ENCODE measurements around the gene ST6GALNAC2.

The ST6GALNAC2 gene

DNA sequence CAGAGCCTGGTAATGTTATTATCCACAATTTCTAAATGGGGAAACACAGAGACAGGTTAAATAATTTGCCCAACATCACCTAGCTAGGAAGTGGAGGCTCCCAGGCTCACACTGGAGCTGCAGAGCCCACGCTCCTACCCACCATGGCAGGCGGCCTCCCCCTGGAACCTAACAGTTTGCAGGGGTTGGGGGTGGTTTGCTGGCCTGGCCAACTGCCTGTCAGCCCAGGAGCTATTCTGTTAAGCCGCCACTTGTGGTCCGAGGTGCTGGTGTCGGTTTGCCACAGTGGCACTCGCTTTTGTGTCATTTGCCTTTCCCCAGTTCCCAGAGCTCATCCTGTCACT is 42.2 kb downstream of the ST6GALNAC2 start:
- no peak for DNase-seq (ENCODE audit: low read depth)
- TF ChIP-seq, protein P1, sequence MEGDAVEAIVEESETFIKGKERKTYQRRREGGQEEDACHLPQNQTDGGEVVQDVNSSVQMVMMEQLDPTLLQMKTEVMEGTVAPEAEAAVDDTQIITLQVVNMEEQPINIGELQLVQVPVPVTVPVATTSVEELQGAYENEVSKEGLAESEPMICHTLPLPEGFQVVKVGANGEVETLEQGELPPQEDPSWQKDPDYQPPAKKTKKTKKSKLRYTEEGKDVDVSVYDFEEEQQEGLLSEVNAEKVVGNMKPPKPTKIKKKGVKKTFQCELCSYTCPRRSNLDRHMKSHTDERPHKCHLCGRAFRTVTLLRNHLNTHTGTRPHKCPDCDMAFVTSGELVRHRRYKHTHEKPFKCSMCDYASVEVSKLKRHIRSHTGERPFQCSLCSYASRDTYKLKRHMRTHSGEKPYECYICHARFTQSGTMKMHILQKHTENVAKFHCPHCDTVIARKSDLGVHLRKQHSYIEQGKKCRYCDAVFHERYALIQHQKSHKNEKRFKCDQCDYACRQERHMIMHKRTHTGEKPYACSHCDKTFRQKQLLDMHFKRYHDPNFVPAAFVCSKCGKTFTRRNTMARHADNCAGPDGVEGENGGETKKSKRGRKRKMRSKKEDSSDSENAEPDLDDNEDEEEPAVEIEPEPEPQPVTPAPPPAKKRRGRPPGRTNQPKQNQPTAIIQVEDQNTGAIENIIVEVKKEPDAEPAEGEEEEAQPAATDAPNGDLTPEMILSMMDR (IDR thresholded peaks at IDR 0.05; ENCODE audit: control insufficient read depth, extremely low read depth, insufficient read depth): no peak
- no peak overlapping the region for H3K4me3 ChIP-seq (ENCODE audit: low read depth, low read length)

DNA sequence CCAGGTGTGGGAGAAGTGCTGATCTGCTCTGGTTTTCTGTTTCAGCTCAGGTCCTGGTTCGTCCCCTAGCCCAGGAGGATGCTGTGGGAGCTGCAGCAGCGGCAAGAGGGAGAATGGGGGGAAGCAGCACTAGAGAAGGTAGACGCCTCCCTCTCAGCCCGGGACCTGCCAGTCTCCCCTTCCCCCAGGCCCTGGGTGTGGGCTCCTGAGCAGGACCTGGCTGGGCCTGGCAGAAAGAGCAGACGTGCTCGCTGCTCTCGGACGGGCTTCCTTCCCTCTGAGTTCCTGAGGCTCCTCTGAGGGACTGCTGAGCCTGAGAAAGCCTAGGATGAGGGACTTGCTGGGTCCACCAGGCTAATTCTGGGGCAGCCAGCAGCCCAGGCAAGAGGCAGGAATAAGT is 42.7 kb downstream of the ST6GALNAC2 start:
- H3K4me3 ChIP-seq (ENCODE audit: low read depth, low read length): no peak overlapping the region
- DNase-seq (ENCODE audit: low read depth): no peak
- TF ChIP-seq, protein P1 (IDR thresholded peaks at IDR 0.05; ENCODE audit: control insufficient read depth, extremely low read depth, insufficient read depth): no peak

DNA sequence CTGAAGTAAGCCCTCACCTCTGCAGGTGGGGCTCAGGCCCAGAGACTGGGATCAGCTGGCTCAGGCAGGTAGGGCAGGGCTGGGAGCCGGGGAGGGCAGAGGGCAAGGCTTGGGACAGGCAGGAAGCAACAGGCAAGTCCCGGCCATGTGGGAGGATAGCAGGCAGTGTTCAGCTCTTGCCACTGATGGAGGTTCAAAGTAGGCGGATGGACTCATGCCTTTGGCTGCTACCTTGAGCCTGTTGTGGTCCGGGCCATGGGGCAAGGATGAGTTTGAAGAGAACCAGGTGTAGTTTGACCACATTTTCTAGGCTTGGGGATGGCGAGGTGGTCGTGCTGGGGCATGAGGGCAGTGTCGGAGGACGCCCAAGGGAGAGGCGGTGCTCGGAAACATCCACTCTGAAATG is 43.1 kb downstream of the ST6GALNAC2 start:
- H3K4me3 ChIP-seq (ENCODE audit: low read depth, low read length): no peak overlapping the region
- DNase-seq (ENCODE audit: low read depth): no peak
- TF ChIP-seq, protein P1 (IDR thresholded peaks at IDR 0.05; ENCODE audit: control insufficient read depth, extremely low read depth, insufficient read depth): no peak

DNA sequence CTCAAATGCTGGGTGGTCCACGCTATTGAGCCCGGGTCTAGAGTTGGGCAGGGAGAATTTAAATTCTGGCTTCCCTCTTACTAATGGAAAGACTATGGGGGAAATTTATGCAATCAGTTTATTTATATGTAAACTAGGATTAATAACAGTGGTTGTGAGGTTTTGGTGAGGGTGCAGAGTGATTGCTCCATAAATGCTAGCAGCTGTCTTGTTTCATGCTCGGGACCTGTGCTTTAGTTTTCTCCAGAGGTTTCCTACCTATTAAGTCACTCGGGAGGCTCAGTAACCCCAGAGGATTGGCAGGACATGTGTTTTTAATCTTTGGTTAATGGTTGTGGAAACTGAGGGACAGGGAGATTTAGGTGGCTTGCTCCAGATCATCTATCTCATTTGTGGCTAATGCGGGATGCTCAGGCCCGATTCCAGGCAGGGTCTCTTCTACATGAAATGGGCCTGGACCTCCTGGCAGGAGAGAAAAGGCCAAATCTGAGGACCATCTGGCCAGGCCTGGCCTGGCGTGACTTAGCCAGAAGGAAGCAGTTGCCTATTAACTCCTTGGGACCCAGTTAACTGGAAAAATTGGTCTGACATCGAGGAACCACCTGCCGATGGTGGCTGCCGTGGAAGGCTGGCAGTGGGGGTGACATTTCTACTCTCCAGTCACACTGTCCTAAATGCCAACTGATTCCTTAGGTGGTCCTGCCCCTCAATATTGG is 43.8 kb downstream of the ST6GALNAC2 start:
- TF ChIP-seq, protein P1 (IDR thresholded peaks at IDR 0.05; ENCODE audit: control insufficient read depth, extremely low read depth, insufficient read depth): no peak

DNA sequence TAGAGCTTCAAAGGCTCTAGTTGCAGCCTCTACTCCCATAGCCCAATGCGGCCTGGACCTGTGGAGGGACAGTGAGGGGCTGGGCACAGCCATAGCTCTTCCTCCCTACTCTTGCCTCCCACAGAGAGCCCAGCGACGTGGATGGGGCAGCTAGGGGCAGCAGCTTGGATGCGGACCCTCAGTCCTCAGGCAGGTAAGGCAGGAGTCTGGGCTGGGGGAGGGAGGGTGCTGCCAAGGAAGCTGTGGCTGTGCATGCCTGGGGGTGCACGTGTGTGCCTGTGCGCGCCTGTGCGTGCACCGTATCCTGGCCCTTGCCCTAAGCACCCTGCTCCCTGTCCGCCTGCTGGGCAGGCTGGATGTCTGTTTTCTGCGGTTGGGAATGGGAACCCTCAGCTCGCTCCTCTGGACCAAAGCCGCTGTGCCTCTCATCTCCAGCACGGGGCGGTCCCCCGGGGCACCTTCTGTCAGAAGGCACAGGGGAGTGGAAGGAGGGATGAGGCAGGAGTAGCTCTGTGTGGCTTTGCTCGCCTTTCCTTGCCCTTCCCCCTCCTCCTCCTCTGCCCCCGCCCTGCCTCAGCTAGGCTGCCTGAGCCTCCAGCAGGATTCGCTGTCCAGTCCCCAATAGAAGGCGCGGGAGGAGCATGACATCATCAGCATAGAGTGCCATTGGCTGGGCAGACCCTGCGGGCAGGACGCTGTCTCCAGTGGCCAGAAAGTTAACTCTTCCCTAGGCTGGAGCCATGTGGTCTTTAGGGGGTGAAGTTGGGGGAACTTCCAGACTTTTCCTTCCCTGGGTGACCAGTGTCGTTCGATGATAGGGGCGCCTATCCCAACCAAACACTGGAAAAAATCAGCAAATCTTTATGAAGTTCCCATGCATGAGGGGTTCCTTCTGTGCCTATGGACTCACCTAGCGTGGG is 45.0 kb downstream of the ST6GALNAC2 start:
- TF ChIP-seq, protein P1 (IDR thresholded peaks at IDR 0.05; ENCODE audit: control insufficient read depth, extremely low read depth, insufficient read depth): no peak
- no peak overlapping the region for H3K4me3 ChIP-seq (ENCODE audit: low read depth, low read length)
- peak; percentile 49 for DNase-seq (ENCODE audit: low read depth)

More for the DNA sequence above, 43.8 kb downstream of the ST6GALNAC2 start:
- DNase-seq (ENCODE audit: low read depth): no peak
- no peak overlapping the region for H3K4me3 ChIP-seq (ENCODE audit: low read depth, low read length)

DNA sequence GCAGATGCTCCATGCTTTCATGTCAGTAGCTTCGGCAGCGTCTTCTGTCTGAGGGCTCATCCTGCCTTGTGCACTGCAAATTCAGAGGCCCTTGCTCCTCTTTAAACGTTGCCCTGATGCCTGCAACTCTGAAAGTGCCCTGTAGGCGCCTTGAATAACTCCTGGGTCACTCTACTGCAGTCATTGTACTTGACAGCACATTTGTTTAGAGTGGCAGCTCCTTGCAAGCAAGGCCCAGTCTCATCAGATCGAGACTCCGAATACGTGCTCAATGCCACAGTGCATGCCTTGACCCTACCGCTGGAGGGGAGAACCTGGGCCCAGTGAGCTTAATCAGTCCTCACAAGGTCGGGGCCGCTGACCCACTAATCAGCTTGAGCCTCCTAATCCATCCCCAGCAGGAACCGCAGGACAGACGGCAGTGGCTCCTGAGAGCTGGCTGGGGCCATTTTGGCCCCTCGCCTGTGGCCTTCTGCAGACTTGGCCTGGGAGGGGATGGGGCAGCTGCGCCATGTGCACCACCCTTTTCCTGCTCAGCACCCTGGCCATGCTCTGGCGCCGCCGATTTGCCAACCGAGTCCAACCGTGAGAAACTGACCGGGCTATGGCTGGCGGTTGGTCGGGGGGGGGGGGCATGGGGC is 45.9 kb downstream of the ST6GALNAC2 start, which contains the start of gene PRCD:
PRCD (plus strand) TSS at position 414 of the 641 bp plus-strand sequence; CDS start at position 512, 98 bp downstream.
- TF ChIP-seq, protein P1 (IDR thresholded peaks at IDR 0.05; ENCODE audit: control insufficient read depth, extremely low read depth, insufficient read depth): no peak
- DNase-seq (ENCODE audit: low read depth): no peak
- no peak within 1 kb of the TSS for H3K4me3 ChIP-seq (ENCODE audit: low read depth, low read length)

Measured in LNCaP clone FGC (cell line).